ENCODE results near the gene OTUD7B. TPM values are rescaled to one million over a fixed set of nuclear protein-coding genes. Genes with fewer than 3 reads are reported as not detected.

The OTUD7B gene
- total and polyA plus RNA-seq, 2 donors: 1.8 to 2.8 TPM

- Histone ChIP-seq H3K9me3 (ENCODE audit: control insufficient read depth in 2 of 2, insufficient read depth in 1 of 2, low read length in 1 of 2) (no peaks in the 10 kb centered on the region), H3K27me3 (ENCODE audit: control insufficient read depth in 2 of 2, insufficient read depth in 1 of 2, low read length in 1 of 2) (peaks cover 0 to 4% of the 10 kb centered on the region in 2 donors), H3K4me3 (ENCODE audit: low read length in 2 of 2) (no peak overlapping the region), H3K36me3 (ENCODE audit: control insufficient read depth in 2 of 2, insufficient read depth in 2 of 2, low read length in 1 of 2) (no peaks in the 10 kb centered on the region), H3K27ac (ENCODE audit: low read depth in 1 of 2, low read length in 1 of 2) (no peak overlapping the region), H3K4me1 (ENCODE audit: control insufficient read depth in 2 of 2, insufficient read depth in 2 of 2, low read length in 2 of 2) (no peaks in the 10 kb centered on the region)
- WGBS: 98% methylated on average over 1 of the region's 1 CpG
- DNase-seq (ENCODE audit: low read depth in 6 of 9, low spot score in 9 of 9): no peak
These were observed 17.8 kb upstream of the OTUD7B start for GRCh38 chr1:150028322-150028721.

GRCh38 chr1:150024156-150024555 lies 13.6 kb upstream of the OTUD7B start:
- no peak for DNase-seq (ENCODE audit: low read depth in 6 of 9, low spot score in 9 of 9)
- no peaks in the 10 kb centered on the region for H3K9me3 ChIP-seq (ENCODE audit: control insufficient read depth in 2 of 2, insufficient read depth in 1 of 2, low read length in 1 of 2)
- no peak overlapping the region for H3K4me3 ChIP-seq (ENCODE audit: low read length in 2 of 2)
- H3K27me3 ChIP-seq (ENCODE audit: control insufficient read depth in 2 of 2, insufficient read depth in 1 of 2, low read length in 1 of 2): peaks cover 0 to 6% of the 10 kb centered on the region in 2 donors
- no peaks in the 10 kb centered on the region for H3K4me1 ChIP-seq (ENCODE audit: control insufficient read depth in 2 of 2, insufficient read depth in 2 of 2, low read length in 2 of 2)
- no peak overlapping the region for H3K27ac ChIP-seq (ENCODE audit: low read depth in 1 of 2, low read length in 1 of 2)
- WGBS: 99% methylated on average over 2 of the region's 2 CpGs
- H3K36me3 ChIP-seq (ENCODE audit: control insufficient read depth in 2 of 2, insufficient read depth in 2 of 2, low read length in 1 of 2): no peaks in the 10 kb centered on the region

GRCh38 chr1:150022357-150022756 lies 11.8 kb upstream of the OTUD7B start:
- no peak for DNase-seq (ENCODE audit: low read depth in 6 of 9, low spot score in 9 of 9)
- Histone ChIP-seq H3K4me1 (ENCODE audit: control insufficient read depth in 2 of 2, insufficient read depth in 2 of 2, low read length in 2 of 2) (no peaks in the 10 kb centered on the region), H3K36me3 (ENCODE audit: control insufficient read depth in 2 of 2, insufficient read depth in 2 of 2, low read length in 1 of 2) (no peaks in the 10 kb centered on the region), H3K9me3 (ENCODE audit: control insufficient read depth in 2 of 2, insufficient read depth in 1 of 2, low read length in 1 of 2) (no peaks in the 10 kb centered on the region), H3K27me3 (ENCODE audit: control insufficient read depth in 2 of 2, insufficient read depth in 1 of 2, low read length in 1 of 2) (peaks cover 0 to 9% of the 10 kb centered on the region in 2 donors), H3K27ac (ENCODE audit: low read depth in 1 of 2, low read length in 1 of 2) (no peak overlapping the region), H3K4me3 (ENCODE audit: low read length in 2 of 2) (no peak overlapping the region)
- 93% methylated on average over 6 of the region's 6 CpGs for WGBS

- no peaks in the 10 kb centered on the region for H3K9me3 ChIP-seq (ENCODE audit: control insufficient read depth in 2 of 2, insufficient read depth in 1 of 2, low read length in 1 of 2)
- 92% methylated on average over 5 of the region's 5 CpGs for WGBS
- H3K36me3 ChIP-seq (ENCODE audit: control insufficient read depth in 2 of 2, insufficient read depth in 2 of 2, low read length in 1 of 2): no peaks in the 10 kb centered on the region
- no peak overlapping the region for H3K27ac ChIP-seq (ENCODE audit: low read depth in 1 of 2, low read length in 1 of 2)
- no peak for DNase-seq (ENCODE audit: low read depth in 6 of 9, low spot score in 9 of 9)
- no peak overlapping the region for H3K4me3 ChIP-seq (ENCODE audit: low read length in 2 of 2)
- H3K4me1 ChIP-seq (ENCODE audit: control insufficient read depth in 2 of 2, insufficient read depth in 2 of 2, low read length in 2 of 2): no peaks in the 10 kb centered on the region
- peaks cover 0 to 9% of the 10 kb centered on the region in 2 donors for H3K27me3 ChIP-seq (ENCODE audit: control insufficient read depth in 2 of 2, insufficient read depth in 1 of 2, low read length in 1 of 2)
These were observed 10.7 kb upstream of the OTUD7B start for GRCh38 chr1:150021191-150021694.

GRCh38 chr1:150020711-150021110 lies 10.2 kb upstream of the OTUD7B start:
- H3K36me3 ChIP-seq (ENCODE audit: control insufficient read depth in 2 of 2, insufficient read depth in 2 of 2, low read length in 1 of 2): no peaks in the 10 kb centered on the region
- no peak for DNase-seq (ENCODE audit: low read depth in 6 of 9, low spot score in 9 of 9)
- peaks cover 0 to 8% of the 10 kb centered on the region in 2 donors for H3K27me3 ChIP-seq (ENCODE audit: control insufficient read depth in 2 of 2, insufficient read depth in 1 of 2, low read length in 1 of 2)
- 97% methylated on average over 2 of the region's 2 CpGs for WGBS
- H3K4me1 ChIP-seq (ENCODE audit: control insufficient read depth in 2 of 2, insufficient read depth in 2 of 2, low read length in 2 of 2): no peaks in the 10 kb centered on the region
- H3K27ac ChIP-seq (ENCODE audit: low read depth in 1 of 2, low read length in 1 of 2): no peak overlapping the region
- no peak overlapping the region for H3K4me3 ChIP-seq (ENCODE audit: low read length in 2 of 2)
- no peaks in the 10 kb centered on the region for H3K9me3 ChIP-seq (ENCODE audit: control insufficient read depth in 2 of 2, insufficient read depth in 1 of 2, low read length in 1 of 2)

- H3K36me3 ChIP-seq (ENCODE audit: control insufficient read depth in 2 of 2, insufficient read depth in 2 of 2, low read length in 1 of 2): no peaks in the 10 kb centered on the region
- H3K27me3 ChIP-seq (ENCODE audit: control insufficient read depth in 2 of 2, insufficient read depth in 1 of 2, low read length in 1 of 2): peaks cover 2 to 16% of the 10 kb centered on the region in 2 donors
- DNase-seq (ENCODE audit: low read depth in 6 of 9, low spot score in 9 of 9): no peak
- no peak overlapping the region for H3K4me3 ChIP-seq (ENCODE audit: low read length in 2 of 2)
- no peak overlapping the region for H3K27ac ChIP-seq (ENCODE audit: low read depth in 1 of 2, low read length in 1 of 2)
- WGBS: 92% methylated on average over 4 of the region's 4 CpGs
- no peaks in the 10 kb centered on the region for H3K9me3 ChIP-seq (ENCODE audit: control insufficient read depth in 2 of 2, insufficient read depth in 1 of 2, low read length in 1 of 2)
- H3K4me1 ChIP-seq (ENCODE audit: control insufficient read depth in 2 of 2, insufficient read depth in 2 of 2, low read length in 2 of 2): no peaks in the 10 kb centered on the region
These were observed 7.6 kb upstream of the OTUD7B start for GRCh38 chr1:150018165-150018564.

GRCh38 chr1:150017206-150017750 lies 6.8 kb upstream of the OTUD7B start:
- H3K9me3 ChIP-seq (ENCODE audit: control insufficient read depth in 2 of 2, insufficient read depth in 1 of 2, low read length in 1 of 2): no peaks in the 10 kb centered on the region
- H3K27me3 ChIP-seq (ENCODE audit: control insufficient read depth in 2 of 2, insufficient read depth in 1 of 2, low read length in 1 of 2): peaks cover 2 to 24% of the 10 kb centered on the region in 2 donors
- H3K4me3 ChIP-seq (ENCODE audit: low read length in 2 of 2): no peak overlapping the region
- no peak for DNase-seq (ENCODE audit: low read depth in 6 of 9, low spot score in 9 of 9)
- no peaks in the 10 kb centered on the region for H3K36me3 ChIP-seq (ENCODE audit: control insufficient read depth in 2 of 2, insufficient read depth in 2 of 2, low read length in 1 of 2)
- H3K4me1 ChIP-seq (ENCODE audit: control insufficient read depth in 2 of 2, insufficient read depth in 2 of 2, low read length in 2 of 2): no peaks in the 10 kb centered on the region
- no peak overlapping the region for H3K27ac ChIP-seq (ENCODE audit: low read depth in 1 of 2, low read length in 1 of 2)

GRCh38 chr1:150015651-150016131 lies 5.2 kb upstream of the OTUD7B start:
- H3K4me3 ChIP-seq (ENCODE audit: low read length in 2 of 2): no peak overlapping the region
- 97% methylated on average over 4 of the region's 4 CpGs for WGBS
- no peaks in the 10 kb centered on the region for H3K36me3 ChIP-seq (ENCODE audit: control insufficient read depth in 2 of 2, insufficient read depth in 2 of 2, low read length in 1 of 2)

GRCh38 chr1:150012611-150013010 lies 2.1 kb upstream of the OTUD7B start:
- no peak overlapping the region for H3K4me3 ChIP-seq (ENCODE audit: low read length in 2 of 2)
- 98% methylated on average over 1 of the region's 1 CpG for WGBS
- H3K27ac ChIP-seq (ENCODE audit: low read depth in 1 of 2, low read length in 1 of 2): no peak overlapping the region
- no peaks in the 10 kb centered on the region for H3K36me3 ChIP-seq (ENCODE audit: control insufficient read depth in 2 of 2, insufficient read depth in 2 of 2, low read length in 1 of 2)
- peaks cover 0 to 9% of the 10 kb centered on the region in 2 donors for H3K9me3 ChIP-seq (ENCODE audit: control insufficient read depth in 2 of 2, insufficient read depth in 1 of 2, low read length in 1 of 2)
- peaks cover 0 to 14% of the 10 kb centered on the region in 2 donors for H3K4me1 ChIP-seq (ENCODE audit: control insufficient read depth in 2 of 2, insufficient read depth in 2 of 2, low read length in 2 of 2)
- DNase-seq (ENCODE audit: low read depth in 6 of 9, low spot score in 9 of 9): no peak
- H3K27me3 ChIP-seq (ENCODE audit: control insufficient read depth in 2 of 2, insufficient read depth in 1 of 2, low read length in 1 of 2): peaks cover 12 to 66% of the 10 kb centered on the region in 2 donors

More at GRCh38 chr1:150015651-150016131, 5.2 kb upstream of the OTUD7B start:
- peaks cover 9 to 38% of the 10 kb centered on the region in 2 donors for H3K27me3 ChIP-seq (ENCODE audit: control insufficient read depth in 2 of 2, insufficient read depth in 1 of 2, low read length in 1 of 2)
- DNase-seq (ENCODE audit: low read depth in 6 of 9, low spot score in 9 of 9): no peak
- no peak overlapping the region for H3K27ac ChIP-seq (ENCODE audit: low read depth in 1 of 2, low read length in 1 of 2)
- H3K9me3 ChIP-seq (ENCODE audit: control insufficient read depth in 2 of 2, insufficient read depth in 1 of 2, low read length in 1 of 2): peaks cover 0 to under 1% of the 10 kb centered on the region in 2 donors
- H3K4me1 ChIP-seq (ENCODE audit: control insufficient read depth in 2 of 2, insufficient read depth in 2 of 2, low read length in 2 of 2): peaks cover 0 to 2% of the 10 kb centered on the region in 2 donors

Data from thymus (tissue), 11 donors.